AG09309 (cell line): ENCODE data around the gene BMAL2.

Experiments
- DNase-seq: peaks from one replicate; pipeline ENCODE4 v3.0.0-alpha.2; 2010; ENCODE audit warnings: low read depth
- H3K4me3 ChIP-seq: 2 replicates; pipeline ENCODE4 v1.5.1; 2011; ENCODE audit warnings: mild to moderate bottlenecking, low read depth, low read length, moderate library complexity; ENCODE audit not compliant: control insufficient read depth
- CTCF ChIP-seq: IDR thresholded peaks from 2 replicates; pipeline ENCODE4 v1.5.1; 2011; ENCODE audit warnings: mild to moderate bottlenecking, low read depth, low read length, inconsistent platforms; ENCODE audit not compliant: insufficient read depth, control insufficient read depth; ENCODE audit errors: missing control alignments

The BMAL2 gene

GRCh38 chr12:27338473-27338872, 5.8 kb downstream of the BMAL2 start:
- H3K4me3 ChIP-seq = no peak overlapping the region
- no peak for DNase-seq
- TF ChIP-seq CTCF = no peak

- no peak overlapping the region for H3K4me3 ChIP-seq
- DNase-seq = no peak
- no peak for TF ChIP-seq CTCF
Measured at GRCh38 chr12:27340971-27341370, 8.3 kb downstream of the BMAL2 start.

DNA sequence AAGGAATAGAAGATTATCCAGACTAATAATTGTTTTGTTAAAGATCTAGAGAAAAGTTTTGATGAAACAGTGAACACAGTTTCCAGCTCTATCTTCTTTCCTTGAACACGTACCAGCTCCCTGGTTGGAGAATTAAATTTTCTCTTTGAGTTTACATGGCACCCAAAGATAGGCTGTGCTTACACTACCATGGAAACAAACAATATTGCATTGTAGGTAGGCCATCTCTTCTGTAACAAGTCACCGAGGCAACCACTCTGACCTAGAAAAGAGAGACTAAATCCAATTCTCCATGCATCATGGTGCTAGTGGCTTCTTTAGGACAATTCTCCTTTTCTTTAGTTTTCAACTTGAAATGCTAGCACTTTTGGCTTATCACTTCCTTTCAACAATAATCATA, 9.9 kb downstream of the BMAL2 start:
- no peak for DNase-seq
- TF ChIP-seq CTCF = no peak
- H3K4me3 ChIP-seq = no peak overlapping the region

- peak; percentile 72 for DNase-seq
Measured at GRCh38 chr12:27343255-27344000, 10.8 kb downstream of the BMAL2 start.

DNA sequence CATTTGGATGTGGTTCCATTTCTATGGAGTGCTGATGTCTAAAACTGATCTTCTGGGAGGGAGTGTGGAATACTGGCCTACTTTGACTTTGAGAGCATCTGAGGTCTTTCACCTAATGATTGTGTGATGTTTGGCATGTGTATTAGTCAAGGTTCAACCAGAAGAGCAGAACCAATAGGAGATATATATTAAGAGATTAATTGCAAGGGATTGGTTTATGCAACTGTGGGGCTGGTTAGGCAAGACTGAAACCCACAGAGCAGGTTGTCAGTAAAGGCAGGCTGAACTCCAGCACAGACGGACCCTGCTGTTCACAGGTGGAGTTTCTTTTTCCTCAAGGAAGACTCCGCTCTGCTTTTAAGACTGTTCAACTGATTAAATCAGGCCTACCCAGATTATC, 11.6 kb downstream of the BMAL2 start:
- no peak overlapping the region for H3K4me3 ChIP-seq
- no peak for TF ChIP-seq CTCF
- no peak for DNase-seq

More at GRCh38 chr12:27343255-27344000, 10.8 kb downstream of the BMAL2 start:
- H3K4me3 ChIP-seq = no peak overlapping the region
- no peak for TF ChIP-seq CTCF

DNA sequence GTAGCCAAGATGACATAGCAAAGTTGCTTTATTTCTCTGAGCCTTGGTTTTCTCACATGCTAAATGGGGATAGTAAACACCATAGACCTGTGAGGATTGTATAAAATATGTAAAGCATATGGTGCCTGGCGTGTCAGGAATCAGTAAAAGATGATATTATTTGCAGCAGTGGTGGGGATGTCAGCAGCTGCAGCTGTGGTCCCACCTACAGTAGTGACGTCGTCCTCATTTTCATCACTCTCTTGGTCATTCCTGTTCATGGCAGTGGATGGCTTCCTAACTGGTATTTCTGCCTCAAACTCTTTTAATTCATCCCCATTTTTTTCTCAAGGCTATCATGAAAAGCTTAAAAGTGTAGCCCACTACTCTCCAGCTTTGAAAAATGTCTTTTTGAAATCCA, 12.1 kb downstream of the BMAL2 start:
- no peak overlapping the region for H3K4me3 ChIP-seq
- DNase-seq = no peak
- TF ChIP-seq CTCF = no peak
